Activated CD4-positive, alpha-beta T cell treated with anti-CD3 and anti-CD28 coated beads, Interleukin-2, amount 50 U/mL, for 1 hour (primary cell): ENCODE results near the gene TNRC6C.

ENCODE experiments used
- DNase-seq: peaks from one replicate; pipeline ENCODE4 v3.0.0-alpha.2; 2020

The TNRC6C gene

DNA sequence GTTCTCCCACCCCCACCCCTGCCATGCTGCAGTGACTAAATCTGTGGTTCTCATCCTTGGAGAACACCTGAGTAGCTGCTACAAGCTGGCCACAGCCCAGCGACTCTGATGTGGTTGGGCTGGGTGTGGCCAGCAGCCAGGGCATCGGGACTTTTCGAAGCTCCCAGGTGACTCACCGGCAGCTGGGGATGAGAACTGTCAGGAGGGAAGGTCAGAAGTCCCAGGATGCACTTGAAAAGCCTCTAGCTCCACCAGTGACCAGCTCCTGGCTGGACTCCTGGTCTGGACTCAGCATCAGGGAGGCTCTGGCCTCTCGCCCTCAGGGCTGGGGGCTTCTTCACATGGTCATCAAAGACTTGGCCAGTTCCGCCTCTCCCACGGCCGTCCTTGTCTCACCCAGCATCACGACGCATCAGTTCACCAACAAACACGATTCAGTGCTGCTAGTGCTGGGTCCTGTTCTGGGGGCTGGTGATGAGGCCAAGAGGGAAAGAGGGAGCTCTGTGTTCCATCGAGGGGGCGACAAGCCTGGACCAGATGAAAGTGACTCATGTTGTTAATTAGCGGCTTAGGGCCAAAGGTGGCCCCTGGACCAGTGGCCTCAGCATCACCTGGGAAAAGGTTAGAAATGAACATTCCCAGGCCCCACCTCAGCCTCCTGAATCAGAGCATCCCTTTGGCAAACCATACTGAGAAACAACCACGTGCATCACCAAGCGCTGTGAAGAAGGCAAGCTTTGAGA, 183.8 kb downstream of the TNRC6C start:
- no peak for DNase-seq

DNA sequence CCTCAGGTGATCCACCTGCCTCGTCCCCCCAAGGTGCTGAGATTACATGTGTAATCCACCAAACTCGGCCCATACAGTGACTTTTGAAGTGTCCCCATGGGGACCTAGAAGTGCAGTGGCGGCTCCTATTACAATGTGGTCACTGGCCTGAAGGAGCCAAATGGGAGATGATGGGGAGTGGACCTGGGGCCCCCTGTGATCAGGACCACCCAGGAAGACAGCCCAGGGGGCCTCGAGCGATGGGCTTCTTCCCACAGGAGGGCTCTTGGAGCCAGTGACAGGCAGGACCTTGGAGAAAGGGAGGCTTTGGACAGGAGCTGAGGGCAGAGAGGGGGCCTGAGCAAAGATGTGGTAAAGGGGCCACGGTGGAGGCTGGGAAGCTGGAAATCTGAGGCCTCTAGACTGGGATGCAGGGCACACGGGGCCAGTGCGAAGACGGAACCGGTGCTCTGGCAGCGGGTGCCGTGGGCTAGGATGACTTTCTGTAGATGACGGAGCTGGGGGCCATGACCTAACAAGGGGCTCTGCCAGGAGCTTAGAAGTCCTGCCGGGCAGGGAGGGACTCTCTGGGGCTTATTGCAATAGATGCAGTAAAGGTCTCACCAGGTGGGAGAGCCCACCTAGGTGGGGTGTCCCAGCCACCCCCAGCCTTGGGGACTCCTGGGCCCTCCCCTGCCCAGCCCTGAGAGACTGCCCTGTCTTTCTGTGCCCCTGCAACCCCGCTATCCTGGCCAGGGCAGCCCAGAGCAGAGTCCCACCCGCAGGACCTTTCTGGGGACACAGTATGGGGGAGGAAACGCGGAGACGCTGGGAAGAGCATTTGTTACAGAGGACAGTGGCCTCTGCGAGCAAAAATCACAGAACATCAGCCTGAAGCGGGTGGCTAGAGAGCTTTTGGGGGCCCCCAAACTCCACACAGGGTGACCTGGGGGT, 185.0 kb downstream of the TNRC6C start:
- no peak for DNase-seq

- no peak for DNase-seq
Measured at GRCh38 chr17:78144147-78144719, 185.7 kb downstream of the TNRC6C start.

GRCh38 chr17:78144736-78145641, 186.5 kb downstream of the TNRC6C start:
- DNase-seq, result no peak

DNA sequence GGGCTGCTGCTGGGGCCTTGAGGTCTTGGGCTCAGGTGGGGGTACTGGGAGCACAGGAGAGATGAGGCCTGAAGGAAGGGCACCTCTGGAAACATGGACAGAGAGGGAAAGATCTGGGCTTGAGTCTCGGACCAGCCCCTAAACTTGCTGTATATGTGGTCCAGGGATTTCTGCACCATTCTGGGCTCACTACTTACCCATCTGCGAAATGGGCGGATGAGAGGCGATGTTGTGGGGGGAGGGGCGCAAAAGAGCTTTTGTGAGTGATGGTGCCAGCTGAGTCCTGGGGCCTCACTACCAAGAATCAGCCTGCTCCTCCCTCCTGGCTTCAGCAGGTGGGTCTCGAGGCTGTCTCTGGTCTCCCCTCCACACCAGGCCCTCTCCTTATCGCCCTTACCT, 188.0 kb downstream of the TNRC6C start:
- no peak for DNase-seq

- no peak for DNase-seq
Measured at GRCh38 chr17:78146881-78147280, 188.4 kb downstream of the TNRC6C start.

DNA sequence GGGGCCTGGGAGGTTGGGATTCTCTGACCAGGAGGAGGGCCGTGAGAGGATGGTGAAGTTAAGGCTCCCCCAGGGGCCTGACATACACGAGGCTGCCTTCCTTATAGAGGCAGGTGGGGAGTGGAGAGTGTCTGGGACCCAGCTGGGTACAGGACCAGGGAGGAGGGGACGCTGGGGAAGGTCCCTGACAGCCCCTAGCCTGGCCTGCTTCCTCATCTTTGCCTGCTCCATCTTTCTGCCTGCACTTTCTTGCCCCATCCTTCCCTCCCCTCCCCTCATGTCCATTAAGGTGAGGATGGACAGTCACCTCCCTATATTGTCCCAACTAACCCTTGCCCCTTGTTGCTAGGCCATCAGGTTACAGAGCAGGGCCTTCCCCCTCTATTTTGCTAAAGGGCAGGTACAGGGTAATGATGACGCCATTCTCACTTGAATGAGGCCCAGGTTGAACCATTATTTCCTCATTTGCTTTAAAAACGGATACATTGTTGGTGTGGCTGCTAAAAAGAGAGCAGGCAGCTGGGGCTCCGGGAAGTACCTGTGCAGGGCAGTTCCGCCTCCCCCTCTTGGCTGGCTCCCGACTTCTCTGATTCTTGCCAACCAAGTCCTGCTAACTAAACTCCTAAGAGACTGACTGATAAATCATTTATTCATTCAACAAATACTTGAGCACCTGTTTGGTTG, 189.0 kb downstream of the TNRC6C start:
- no peak for DNase-seq

GRCh38 chr17:78148286-78149016, 189.9 kb downstream of the TNRC6C start:
- no peak for DNase-seq

GRCh38 chr17:78151514-78152008, 193.1 kb downstream of the TNRC6C start:
- DNase-seq, result no peak

DNA sequence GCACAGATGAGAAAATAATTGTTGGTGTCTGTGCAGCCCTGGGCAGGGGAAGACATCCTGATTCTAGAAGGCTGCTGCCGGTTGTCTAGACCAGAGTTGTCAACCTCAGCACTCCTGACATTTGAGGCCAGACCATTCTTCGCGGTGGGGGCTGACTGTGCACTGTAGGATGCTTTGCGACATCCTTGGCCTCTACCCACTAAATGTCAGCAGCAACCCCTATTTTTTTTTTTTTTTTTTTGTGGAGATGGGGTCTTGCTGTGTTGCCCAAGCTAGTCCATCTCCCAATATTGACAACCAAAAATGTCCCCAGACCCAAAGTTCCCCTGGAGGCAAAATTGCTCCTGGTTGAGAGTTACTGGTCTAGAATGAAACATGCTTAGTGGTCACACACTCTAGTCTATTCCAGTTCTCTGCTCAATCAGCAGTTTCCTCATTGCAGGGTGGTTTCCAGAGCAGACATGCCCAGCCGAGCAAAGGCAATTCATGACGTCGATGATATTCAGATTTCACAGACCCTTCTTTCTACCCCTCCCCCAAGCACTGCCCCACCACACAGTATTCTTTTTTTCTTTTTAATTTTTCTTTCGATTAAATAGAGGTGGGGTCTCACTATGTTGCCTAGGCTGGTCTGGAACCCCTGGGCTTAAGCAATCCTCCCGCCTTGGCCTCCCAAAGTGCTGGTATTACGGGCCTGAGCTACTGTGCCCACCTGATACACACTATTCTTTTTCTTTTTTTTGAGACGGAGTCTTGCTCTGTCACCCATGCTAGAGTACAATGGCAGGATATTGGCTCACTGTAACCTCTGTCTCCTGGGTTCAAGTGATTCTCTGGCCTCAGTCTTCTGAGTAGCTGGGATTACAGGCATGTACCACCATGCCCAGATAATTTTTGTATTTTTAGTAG, 196.7 kb downstream of the TNRC6C start:
- no peak for DNase-seq
